HepG2 (cell line): ENCODE measurements around the gene CHN1. TPM values are rescaled to one million over a fixed set of nuclear protein-coding genes. Genes with fewer than 3 reads are reported as not detected.

ENCODE experiments used
- ATAC-seq: fragments of 200-7000 bp; cut with Tn5 transposase; 3 replicates; pipeline ENCODE4 v1.9.1; 2020; ENCODE audit warnings: mild to moderate bottlenecking, moderate library complexity
- BruUV-seq: library from RNA; stranded (reverse); fragments of 400-500 nt; replicated peaks from 2 replicates; lab custom pipeline; 2021; lab: Mats Ljungman, UMichigan
- CTCF ChIA-PET: fragments of 300-600 bp; formaldehyde crosslinking; extraction: SDS; loops from one replicate; lab custom pipeline; 2021; ENCODE audit warnings: low total read pairs, inconsistent platforms, low intra/inter-chr PET ratio; lab: Yijun Ruan, JAX
- POLR2A ChIA-PET: fragments of 350-600 bp; sonication (Branson Sonifier 250); formaldehyde crosslinking; loops from one replicate; lab custom pipeline; 2020; ENCODE audit warnings: antibody characterized with exemption, inconsistent platforms; lab: Yijun Ruan, JAX
- DNase-seq: peaks from one replicate; pipeline ENCODE4 v3.0.0-alpha.2; 2015; ENCODE audit warnings: low spot score
- FAIRE-seq: peaks from 3 replicates; lab custom pipeline; 2011; peaks lifted over from hg19 to GRCh38; lab: Jason Lieb, UNC
- H2AFZ ChIP-seq: one replicate; pipeline ENCODE4 v1.6.1; 2011; ENCODE audit warnings: low read length, inconsistent platforms
- H3K27ac ChIP-seq: fragments of 300-600 bp; 3 replicates; pipeline ENCODE4 v1.8.0; 2011; ENCODE audit warnings: mixed run types, mild to moderate bottlenecking, mixed read lengths, low read length, inconsistent platforms; ENCODE audit not compliant: insufficient read depth; ENCODE audit errors: extremely low read length
- H3K27me3 ChIP-seq, 2 experiments: fragments of 200-600 bp in 1 of 2; 2 replicates in 1 of 2; 3 replicates in 1 of 2; pipeline versions ENCODE4 v1.6.0 to v1.8.0; 2011; ENCODE audit warnings: low read length in 2 of 2, mild to moderate bottlenecking in 2 of 2, moderate library complexity in 2 of 2, inconsistent platforms in 1 of 2; ENCODE audit not compliant: insufficient read depth in 2 of 2, control insufficient read depth in 1 of 2
- H3K36me3 ChIP-seq, 2 experiments: fragments of 200-600 bp in 1 of 2; replicated peaks in 1 of 2; 2 replicates in 1 of 2; 3 replicates in 1 of 2; pipeline versions ENCODE4 v1.5.1 to v1.8.0; 2011; ENCODE audit warnings: low read length in 2 of 2, inconsistent platforms in 1 of 2; ENCODE audit not compliant: insufficient read depth in 2 of 2, control insufficient read depth in 1 of 2
- H3K4me1 ChIP-seq: 2 replicates; pipeline ENCODE4 v1.5.1; 2012; ENCODE audit warnings: low read length, inconsistent platforms; ENCODE audit not compliant: insufficient read depth
- H3K4me2 ChIP-seq: 2 replicates; pipeline ENCODE4 v1.6.0; 2011; ENCODE audit warnings: low read depth, low read length, inconsistent platforms
- H3K4me3 ChIP-seq, 3 experiments: fragments of 200-600 bp in 1 of 3; sonication (generic), shearing (Covaris generic) in 1 of 3; replicated peaks in 1 of 3; 2 replicates each; pipeline ENCODE4 v1.5.1; 2011 to 2016; ENCODE audit warnings: low read length in 3 of 3, inconsistent platforms in 2 of 3, low read depth in 2 of 3, mild to moderate bottlenecking in 2 of 3, control low read depth in 1 of 3, mixed read lengths in 1 of 3; ENCODE audit not compliant: insufficient read depth in 1 of 3
- H3K79me2 ChIP-seq: one replicate; pipeline ENCODE4 v1.6.1; 2011; ENCODE audit warnings: low read length, inconsistent platforms; ENCODE audit not compliant: insufficient read depth
- H3K9ac ChIP-seq: 2 replicates; pipeline ENCODE4 v1.6.0; 2011; ENCODE audit warnings: mild to moderate bottlenecking, low read depth, low read length, inconsistent platforms; ENCODE audit not compliant: insufficient read depth
- H3K9me3 ChIP-seq: 2 replicates; pipeline ENCODE4 v1.5.1; 2012; ENCODE audit warnings: mild to moderate bottlenecking, low read length
- H4K20me1 ChIP-seq: 2 replicates; pipeline ENCODE4 v1.6.0; 2011; ENCODE audit warnings: inconsistent platforms, mild to moderate bottlenecking, low read length, moderate library complexity; ENCODE audit not compliant: insufficient read depth
- ARNT2 ChIP-seq: sonication (generic); formaldehyde crosslinking; IDR thresholded peaks from 2 replicates; pipeline ENCODE4 v1.8.0; 2022; ENCODE audit warnings: mild to moderate bottlenecking, low read depth, missing genetic modification reagents, moderate library complexity
- FOXC1 ChIP-seq: sonication (generic); formaldehyde crosslinking; IDR thresholded peaks from 2 replicates; pipeline ENCODE4 v1.8.0; 2022; ENCODE audit warnings: mild to moderate bottlenecking, missing genetic modification reagents, borderline replicate concordance
- HCFC1 ChIP-seq: fragments of 150-350 bp; IDR thresholded peaks from 2 replicates; pipeline ENCODE4 v1.6.1; 2014; ENCODE audit warnings: low read depth, low read length
- MTF2 ChIP-seq: sonication (generic); formaldehyde crosslinking; IDR thresholded peaks from 2 replicates; pipeline ENCODE4 v1.5.0; 2020; ENCODE audit warnings: missing genetic modification reagents, borderline replicate concordance
- PCBP1 ChIP-seq: fragments of 200-400 bp; formaldehyde crosslinking; IDR thresholded peaks from 2 replicates; pipeline ENCODE4 v1.6.1; 2017; ENCODE audit warnings: mild to moderate bottlenecking, low read depth, low read length, borderline replicate concordance
- PHF20 ChIP-seq: sonication (generic); formaldehyde crosslinking; IDR thresholded peaks from 2 replicates; pipeline ENCODE4 v1.5.0; 2020; ENCODE audit warnings: mild to moderate bottlenecking, missing genetic modification reagents
- POGZ ChIP-seq: sonication (generic); formaldehyde crosslinking; IDR thresholded peaks from 2 replicates; pipeline ENCODE4 v1.4.0; 2020; ENCODE audit warnings: mild to moderate bottlenecking, missing genetic modification reagents
- RAD51 ChIP-seq: fragments of 450-650 bp; IDR thresholded peaks from 2 replicates; pipeline ENCODE4 v1.6.1; 2016; ENCODE audit warnings: borderline replicate concordance
- SIN3B ChIP-seq: fragments of 150-350 bp; IDR thresholded peaks from 2 replicates; pipeline ENCODE4 v1.6.1; 2014; ENCODE audit warnings: low read length
- SIX4 ChIP-seq: sonication (generic); formaldehyde crosslinking; IDR thresholded peaks from 2 replicates; pipeline ENCODE4 v1.4.0; 2020; ENCODE audit warnings: missing genetic modification reagents
- ZFP62 ChIP-seq: sonication (generic); formaldehyde crosslinking; IDR thresholded peaks from 2 replicates; pipeline ENCODE4 v1.4.0; 2020; ENCODE audit warnings: missing genetic modification reagents
- ZNF20 ChIP-seq: sonication (generic); formaldehyde crosslinking; IDR thresholded peaks from 2 replicates; pipeline ENCODE4 v1.4.0; 2020; ENCODE audit warnings: mild to moderate bottlenecking, moderate library complexity, missing genetic modification reagents
- ZNF547 ChIP-seq: sonication (generic); formaldehyde crosslinking; IDR thresholded peaks from 2 replicates; pipeline ENCODE4 v1.5.1; 2020; ENCODE audit warnings: mild to moderate bottlenecking, missing genetic modification reagents
- ZNF563 ChIP-seq: sonication (generic); formaldehyde crosslinking; IDR thresholded peaks from 2 replicates; pipeline ENCODE4 v1.8.0; 2022; ENCODE audit warnings: mild to moderate bottlenecking, moderate library complexity, missing genetic modification reagents
- WGBS: methylation state at CpG from one replicate; pipeline ENCODE4 v1.1.6; 2017; ENCODE audit warnings: low lambda C conversion rate; 5-methylcytosine and 5-hydroxymethylcytosine counted together
- in situ Hi-C: cut with HindIII; loops from 2 replicates; pipeline ENCODE4 v1.10.0; 2017; ENCODE audit warnings: low pct_unique_long_range_greater_than_20kb; ENCODE audit not compliant: extremely low pct_ligation_motif_present
- intact Hi-C: fragments of 100-400 bp; cut with micrococcal nuclease; formaldehyde crosslinking; loops from one replicate; pipeline ENCODE4 v1.10.0; 2022; ENCODE audit not compliant: unreplicated experiment
- polyA plus RNA-seq, 8 experiments: library from polyadenylated mRNA; depleted of rRNA in 3 of 8; stranded (reverse) in 7 of 8; unstranded in 1 of 8; fragments of >200 nt; fragmentation: Illumina TruSeq in 4 of 8; extraction: Trizol in 4 of 8; gene quantifications; 2 replicates each; pipeline versions ENCODE4 v1.2.1 to v1.2.3, GENCODE V29; 2011 to 2016; ENCODE audit warnings: low read depth in 4 of 8, missing spikeins in 1 of 8, mixed read lengths in 1 of 8; ENCODE audit not compliant: insufficient read depth in 1 of 8
- total RNA-seq, 5 experiments: library from RNA; depleted of rRNA; stranded (reverse); fragments of >200 nt; fragmentation: Illumina TruSeq; extraction: Trizol; gene quantifications; 2 replicates each; pipeline ENCODE4 v1.2.3, GENCODE V29; 2016; ENCODE audit warnings: low read depth in 1 of 5
- TF ChIP-seq, protein P1 (sequence below): sonication (generic); formaldehyde crosslinking; IDR thresholded peaks from 2 replicates; pipeline ENCODE4 v1.5.1; 2020; ENCODE audit warnings: missing genetic modification reagents, mild to moderate bottlenecking, borderline replicate concordance
- TF ChIP-seq, protein P2 (sequence below): sonication (generic); formaldehyde crosslinking; IDR thresholded peaks from 2 replicates; pipeline ENCODE4 v1.5.0; 2020; ENCODE audit warnings: missing genetic modification reagents
- TF ChIP-seq, protein P3 (sequence below): sonication (generic); formaldehyde crosslinking; IDR thresholded peaks from 2 replicates; pipeline ENCODE4 v1.4.0; 2020; ENCODE audit warnings: missing genetic modification reagents, borderline replicate concordance
- TF ChIP-seq, protein P4 (sequence below): sonication (generic); formaldehyde crosslinking; conservative IDR thresholded peaks from 2 replicates; pipeline ENCODE4 v1.4.0; 2020; ENCODE audit warnings: missing genetic modification reagents

CHN1 gene
- total and polyA plus RNA-seq, 2 of the 13 experiments (the other 11 are each of a cell fraction or from before 2014, with no cell fraction given) = 2.8 to 3.5 TPM

- no peak for FAIRE-seq
- CTCF ChIA-PET = no interaction called here
- H3K9ac ChIP-seq = no peak overlapping the region
Observed at GRCh38 chr2:174824068-174824467, 181.1 kb downstream of the CHN1 start.

DNA sequence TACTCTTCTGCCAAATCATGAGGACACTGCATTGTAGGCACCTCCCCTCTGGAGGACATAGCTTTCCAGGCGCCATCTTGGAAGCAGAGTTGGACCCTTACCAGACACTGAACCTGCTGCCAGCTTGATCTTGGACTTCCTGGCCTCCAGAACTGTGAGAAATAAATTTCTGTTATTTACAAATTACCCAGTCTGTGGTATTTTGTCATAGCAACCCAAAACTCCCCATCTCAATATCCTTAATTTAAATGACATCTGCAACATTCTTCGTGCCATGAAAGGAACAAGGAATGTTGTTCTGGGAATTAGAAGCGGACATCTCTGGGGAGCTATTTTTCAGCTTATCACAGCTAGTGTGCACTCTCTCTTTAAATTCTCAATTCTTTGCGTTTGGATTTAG, 183.6 kb downstream of the CHN1 start:
- Histone ChIP-seq H3K4me2 (no peak overlapping the region), H4K20me1 (no peaks in the 10 kb centered on the region), H3K27ac (no peak overlapping the region), H3K79me2 (no peaks in the 10 kb centered on the region), H3K4me3 (no peak overlapping the region), H3K9me3 (no peaks in the 10 kb centered on the region), H3K27me3 (no peaks in the 10 kb centered on the region), H3K4me1 (no peaks in the 10 kb centered on the region), H3K36me3 (no peaks in the 10 kb centered on the region), H3K9ac (no peak overlapping the region), H2AFZ (no peak overlapping the region)
- no peak for ATAC-seq
- no peak for FAIRE-seq
- no TSS peak for BruUV-seq
- ChIA-PET CTCF (no interaction called here), POLR2A (no interaction called here)
- DNase-seq = no peak
- in situ Hi-C loops = no loop called here
- intact Hi-C loops = no loop called here
- WGBS = 48% methylated on average over 4 of the region's 4 CpGs
- TF ChIP-seq POGZ = no peak
- TF ChIP-seq, protein P1, sequence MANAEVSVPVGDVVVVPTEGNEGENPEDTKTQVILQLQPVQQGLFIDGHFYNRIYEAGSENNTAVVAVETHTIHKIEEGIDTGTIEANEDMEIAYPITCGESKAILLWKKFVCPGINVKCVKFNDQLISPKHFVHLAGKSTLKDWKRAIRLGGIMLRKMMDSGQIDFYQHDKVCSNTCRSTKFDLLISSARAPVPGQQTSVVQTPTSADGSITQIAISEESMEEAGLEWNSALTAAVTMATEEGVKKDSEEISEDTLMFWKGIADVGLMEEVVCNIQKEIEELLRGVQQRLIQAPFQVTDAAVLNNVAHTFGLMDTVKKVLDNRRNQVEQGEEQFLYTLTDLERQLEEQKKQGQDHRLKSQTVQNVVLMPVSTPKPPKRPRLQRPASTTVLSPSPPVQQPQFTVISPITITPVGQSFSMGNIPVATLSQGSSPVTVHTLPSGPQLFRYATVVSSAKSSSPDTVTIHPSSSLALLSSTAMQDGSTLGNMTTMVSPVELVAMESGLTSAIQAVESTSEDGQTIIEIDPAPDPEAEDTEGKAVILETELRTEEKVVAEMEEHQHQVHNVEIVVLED (CRISPR knock-in tag) = no peak
- TF ChIP-seq, protein P2, sequence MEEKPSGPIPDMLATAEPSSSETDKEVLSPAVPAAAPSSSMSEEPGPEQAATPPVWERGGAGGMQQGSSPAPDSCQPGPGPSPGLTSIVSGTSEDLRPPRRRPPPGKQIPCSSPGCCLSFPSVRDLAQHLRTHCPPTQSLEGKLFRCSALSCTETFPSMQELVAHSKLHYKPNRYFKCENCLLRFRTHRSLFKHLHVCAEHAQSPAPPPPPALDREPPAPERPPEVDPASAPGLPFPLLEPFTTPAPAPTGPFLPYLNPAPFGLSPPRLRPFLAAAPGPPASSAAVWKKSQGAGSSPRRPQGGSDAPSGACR (CRISPR knock-in tag) = no peak
- TF ChIP-seq MTF2 (CRISPR knock-in tag) = no peak
- TF ChIP-seq, protein P3, sequence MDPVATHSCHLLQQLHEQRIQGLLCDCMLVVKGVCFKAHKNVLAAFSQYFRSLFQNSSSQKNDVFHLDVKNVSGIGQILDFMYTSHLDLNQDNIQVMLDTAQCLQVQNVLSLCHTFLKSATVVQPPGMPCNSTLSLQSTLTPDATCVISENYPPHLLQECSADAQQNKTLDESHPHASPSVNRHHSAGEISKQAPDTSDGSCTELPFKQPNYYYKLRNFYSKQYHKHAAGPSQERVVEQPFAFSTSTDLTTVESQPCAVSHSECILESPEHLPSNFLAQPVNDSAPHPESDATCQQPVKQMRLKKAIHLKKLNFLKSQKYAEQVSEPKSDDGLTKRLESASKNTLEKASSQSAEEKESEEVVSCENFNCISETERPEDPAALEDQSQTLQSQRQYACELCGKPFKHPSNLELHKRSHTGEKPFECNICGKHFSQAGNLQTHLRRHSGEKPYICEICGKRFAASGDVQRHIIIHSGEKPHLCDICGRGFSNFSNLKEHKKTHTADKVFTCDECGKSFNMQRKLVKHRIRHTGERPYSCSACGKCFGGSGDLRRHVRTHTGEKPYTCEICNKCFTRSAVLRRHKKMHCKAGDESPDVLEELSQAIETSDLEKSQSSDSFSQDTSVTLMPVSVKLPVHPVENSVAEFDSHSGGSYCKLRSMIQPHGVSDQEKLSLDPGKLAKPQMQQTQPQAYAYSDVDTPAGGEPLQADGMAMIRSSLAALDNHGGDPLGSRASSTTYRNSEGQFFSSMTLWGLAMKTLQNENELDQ (CRISPR knock-in tag) = no peak
- TF ChIP-seq PHF20 (CRISPR knock-in tag) = no peak
- TF ChIP-seq ZNF563 = no peak
- TF ChIP-seq, protein P4, sequence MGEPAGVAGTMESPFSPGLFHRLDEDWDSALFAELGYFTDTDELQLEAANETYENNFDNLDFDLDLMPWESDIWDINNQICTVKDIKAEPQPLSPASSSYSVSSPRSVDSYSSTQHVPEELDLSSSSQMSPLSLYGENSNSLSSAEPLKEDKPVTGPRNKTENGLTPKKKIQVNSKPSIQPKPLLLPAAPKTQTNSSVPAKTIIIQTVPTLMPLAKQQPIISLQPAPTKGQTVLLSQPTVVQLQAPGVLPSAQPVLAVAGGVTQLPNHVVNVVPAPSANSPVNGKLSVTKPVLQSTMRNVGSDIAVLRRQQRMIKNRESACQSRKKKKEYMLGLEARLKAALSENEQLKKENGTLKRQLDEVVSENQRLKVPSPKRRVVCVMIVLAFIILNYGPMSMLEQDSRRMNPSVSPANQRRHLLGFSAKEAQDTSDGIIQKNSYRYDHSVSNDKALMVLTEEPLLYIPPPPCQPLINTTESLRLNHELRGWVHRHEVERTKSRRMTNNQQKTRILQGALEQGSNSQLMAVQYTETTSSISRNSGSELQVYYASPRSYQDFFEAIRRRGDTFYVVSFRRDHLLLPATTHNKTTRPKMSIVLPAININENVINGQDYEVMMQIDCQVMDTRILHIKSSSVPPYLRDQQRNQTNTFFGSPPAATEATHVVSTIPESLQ (CRISPR knock-in tag) = no peak
- no peak for TF ChIP-seq ARNT2

More at GRCh38 chr2:174824068-174824467, 181.1 kb downstream of the CHN1 start:
- H3K27me3 ChIP-seq = peaks cover 0 to 3% of the 10 kb centered on the region in 2 experiments; a peak in 1 of 5 replicates
- no peaks in the 10 kb centered on the region for H3K9me3 ChIP-seq
- intact Hi-C loops = no loop called here
- in situ Hi-C loops = no loop called here
- no peak overlapping the region for H3K4me3 ChIP-seq
- no peak overlapping the region for H3K27ac ChIP-seq
- DNase-seq (no peak), ATAC-seq (no peak)
- no peaks in the 10 kb centered on the region for H4K20me1 ChIP-seq
- no peaks in the 10 kb centered on the region for H3K36me3 ChIP-seq
- H3K4me2 ChIP-seq = no peak overlapping the region
- TF ChIP-seq FOXC1 (CRISPR knock-in tag) (no peak), RAD51 (no peak), ZNF547 (no peak), SIN3B (no peak), HCFC1 (no peak), ZFP62 (CRISPR knock-in tag) (no peak), ZNF20 (CRISPR knock-in tag) (no peak), SIX4 (CRISPR knock-in tag) (no peak), PCBP1 (no peak)
- no TSS peak for BruUV-seq
- H3K4me1 ChIP-seq = no peaks in the 10 kb centered on the region
- no peak overlapping the region for H2AFZ ChIP-seq
- H3K79me2 ChIP-seq = no peaks in the 10 kb centered on the region
- POLR2A ChIA-PET = no interaction called here
